HT1080 (cell line): ENCODE data around the gene NAP1L4. TPM values are rescaled to one million over a fixed set of nuclear protein-coding genes. Genes with fewer than 3 reads are reported as not detected.

ENCODE experiments used
- DNase-seq: peaks from one replicate; pipeline ENCODE4 v3.0.0-alpha.2; 2015; ENCODE audit warnings: low read depth
- total RNA-seq: library from RNA; depleted of rRNA; stranded (reverse); fragments of >200 nt; shearing (Covaris generic); gene quantifications from 2 replicates; pipeline ENCODE4 v1.2.3, GENCODE V29; 2014

NAP1L4 gene
- total RNA-seq, 1 experiment from 2014 or later, result 119 TPM

- no peak for DNase-seq
Observed at GRCh38 chr11:2926611-2927051, 65.5 kb downstream of the NAP1L4 start.

- no peak for DNase-seq
Observed at GRCh38 chr11:2924821-2925675, 67.1 kb downstream of the NAP1L4 start.

- no peak for DNase-seq
Observed at GRCh38 chr11:2924381-2924780, 67.7 kb downstream of the NAP1L4 start.

- DNase-seq, result no peak
Observed at GRCh38 chr11:2923446-2924375, 68.4 kb downstream of the NAP1L4 start.

GRCh38 chr11:2922655-2923054 is 69.5 kb downstream of the NAP1L4 start:
- no peak for DNase-seq

GRCh38 chr11:2921742-2922493 is 70.2 kb downstream of the NAP1L4 start:
- DNase-seq, result no peak

GRCh38 chr11:2921261-2921660 is 70.9 kb downstream of the NAP1L4 start:
- no peak for DNase-seq

GRCh38 chr11:2920343-2920742 is 71.8 kb downstream of the NAP1L4 start:
- DNase-seq, result no peak

GRCh38 chr11:2919837-2920236 is 72.3 kb downstream of the NAP1L4 start:
- DNase-seq, result no peak

- no peak for DNase-seq
Observed at GRCh38 chr11:2919188-2919587, 72.9 kb downstream of the NAP1L4 start.

GRCh38 chr11:2917842-2918490 is 74.2 kb downstream of the NAP1L4 start:
- no peak for DNase-seq

- no peak for DNase-seq
Observed at GRCh38 chr11:2916892-2917645, 75.1 kb downstream of the NAP1L4 start.

- no peak for DNase-seq
Observed at GRCh38 chr11:2916114-2916891, 75.8 kb downstream of the NAP1L4 start.

GRCh38 chr11:2915473-2915872 is 76.7 kb downstream of the NAP1L4 start:
- DNase-seq, result no peak

- DNase-seq, result no peak
Observed at GRCh38 chr11:2914455-2915195, 77.5 kb downstream of the NAP1L4 start.

GRCh38 chr11:2913776-2914175 is 78.4 kb downstream of the NAP1L4 start:
- DNase-seq, result no peak

GRCh38 chr11:2913019-2913431 is 79.1 kb downstream of the NAP1L4 start:
- peak; percentile 65 for DNase-seq

GRCh38 chr11:2912498-2912897 is 79.6 kb downstream of the NAP1L4 start:
- peak; percentile 93 for DNase-seq
